ENCODE results near the gene MYH14. TPM values are rescaled to one million over a fixed set of nuclear protein-coding genes. Genes with fewer than 3 reads are reported as not detected.

Gene MYH14
- total and polyA plus RNA-seq, 10 of the 15 experiments (the other 5 are each of a cell fraction or from before 2014, with no cell fraction given), result 0.06 to 0.69 (median 0.15) TPM; not detected in 4

DNA sequence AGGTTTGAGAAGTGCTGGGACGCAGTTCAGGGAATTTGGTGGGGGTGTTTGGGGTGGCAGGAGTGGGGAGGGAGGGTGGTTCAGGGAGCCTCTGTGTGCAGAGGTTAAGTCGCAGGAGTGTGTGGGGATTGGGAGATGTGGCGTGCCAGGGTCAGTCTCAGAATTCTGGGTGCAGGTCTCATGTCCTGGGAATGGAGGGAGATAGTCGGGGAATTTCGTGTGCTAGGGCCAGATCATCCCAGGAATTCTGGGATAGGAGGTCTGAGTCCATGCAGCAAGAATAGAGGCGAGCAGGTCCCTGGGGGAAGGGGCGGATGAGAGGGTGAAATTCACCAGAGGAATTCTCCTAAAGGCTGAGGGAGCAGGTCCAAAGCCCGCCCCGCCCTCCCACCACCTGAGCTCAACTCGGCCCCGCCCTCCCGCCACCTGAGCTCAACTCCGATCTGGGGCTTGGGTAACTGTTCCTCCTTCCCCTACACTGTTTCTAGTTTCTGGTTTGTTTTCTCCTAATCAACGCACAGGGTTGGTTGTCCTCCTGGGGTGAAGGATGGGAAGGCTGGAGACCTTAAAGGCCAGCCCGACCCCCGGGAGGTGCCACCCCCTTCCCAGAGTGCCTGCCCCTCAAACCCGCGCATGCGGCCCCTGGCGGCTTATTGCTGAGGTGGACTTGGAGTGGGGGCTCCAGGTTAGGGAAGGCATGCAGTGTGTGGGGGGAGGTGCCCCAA is 110.6 kb downstream of the MYH14 start:
- RAD21 ChIA-PET (ENCODE audit: unreplicated experiment), result no interaction called here
- H3K4me2 ChIP-seq (ENCODE audit: control insufficient read depth, insufficient read depth), result no peak overlapping the region
- no peak for TF ChIP-seq TARDBP (IDR thresholded peaks at IDR 0.05; ENCODE audit: borderline replicate concordance)
- no peak for TF ChIP-seq PAX8 (IDR thresholded peaks at IDR 0.05)
- no peak for TF ChIP-seq CBX3 (IDR thresholded peaks at IDR 0.05; ENCODE audit: borderline replicate concordance, low read depth)
- no peak for TF ChIP-seq RAD21 (IDR thresholded peaks at IDR 0.05; ENCODE audit: insufficient read depth, low read depth, low read length)
- TF ChIP-seq TCF7 (IDR thresholded peaks at IDR 0.05; ENCODE audit: borderline replicate concordance), result no peak
- TF ChIP-seq GATAD2B (conservative IDR thresholded peaks at IDR 0.05; ENCODE audit: low read depth), result no peak
- TF ChIP-seq, protein P1, sequence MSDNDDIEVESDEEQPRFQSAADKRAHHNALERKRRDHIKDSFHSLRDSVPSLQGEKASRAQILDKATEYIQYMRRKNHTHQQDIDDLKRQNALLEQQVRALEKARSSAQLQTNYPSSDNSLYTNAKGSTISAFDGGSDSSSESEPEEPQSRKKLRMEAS (IDR thresholded peaks at IDR 0.05; ENCODE audit: low read depth, low read length), result no peak
- TF ChIP-seq HDGF (IDR thresholded peaks at IDR 0.05), result no peak
- no peak for TF ChIP-seq MXI1 (IDR thresholded peaks at IDR 0.05; ENCODE audit: low read depth, low read length)
- TF ChIP-seq CREB1 (IDR thresholded peaks at IDR 0.05; ENCODE audit: low read depth), result no peak
- no peak for TF ChIP-seq CHD1 (IDR thresholded peaks at IDR 0.05; ENCODE audit: low read depth, low read length)
- TF ChIP-seq POLR2AphosphoS5 (IDR thresholded peaks at IDR 0.05; ENCODE audit: low read length), result no peak
- TF ChIP-seq RB1 (IDR thresholded peaks at IDR 0.05; ENCODE audit: borderline replicate concordance), result no peak
- TF ChIP-seq JUND (IDR thresholded peaks at IDR 0.05; ENCODE audit: low read depth, low read length), result no peak
- TF ChIP-seq RFX5 (IDR thresholded peaks at IDR 0.05; ENCODE audit: low read depth, low read length), result no peak
- TF ChIP-seq IKZF1 (conservative IDR thresholded peaks at IDR 0.05), result no peak
- TF ChIP-seq, protein P2, sequence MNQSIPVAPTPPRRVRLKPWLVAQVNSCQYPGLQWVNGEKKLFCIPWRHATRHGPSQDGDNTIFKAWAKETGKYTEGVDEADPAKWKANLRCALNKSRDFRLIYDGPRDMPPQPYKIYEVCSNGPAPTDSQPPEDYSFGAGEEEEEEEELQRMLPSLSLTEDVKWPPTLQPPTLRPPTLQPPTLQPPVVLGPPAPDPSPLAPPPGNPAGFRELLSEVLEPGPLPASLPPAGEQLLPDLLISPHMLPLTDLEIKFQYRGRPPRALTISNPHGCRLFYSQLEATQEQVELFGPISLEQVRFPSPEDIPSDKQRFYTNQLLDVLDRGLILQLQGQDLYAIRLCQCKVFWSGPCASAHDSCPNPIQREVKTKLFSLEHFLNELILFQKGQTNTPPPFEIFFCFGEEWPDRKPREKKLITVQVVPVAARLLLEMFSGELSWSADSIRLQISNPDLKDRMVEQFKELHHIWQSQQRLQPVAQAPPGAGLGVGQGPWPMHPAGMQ (IDR thresholded peaks at IDR 0.05; ENCODE audit: borderline replicate concordance), result no peak
- TF ChIP-seq EP300 (IDR thresholded peaks at IDR 0.05; ENCODE audit: borderline replicate concordance in 1 of 2, control insufficient read depth in 1 of 2, low read depth in 2 of 2, low read length in 2 of 2), result no peak
- SMC1A ChIA-PET (ENCODE audit: uncharacterized antibody, unreplicated experiment), result no interaction called here
- H3K9me3 ChIP-seq (replicated peaks; ENCODE audit: control insufficient read depth, insufficient read depth, low read length), result no peaks in the 10 kb centered on the region
- CTCF ChIA-PET, result no interaction called here
- peaks cover 11 to 12% of the 10 kb centered on the region in 2 experiments for H3K27me3 ChIP-seq (replicated peaks in 1 of 2; ENCODE audit: control insufficient read depth in 2 of 2, insufficient read depth in 2 of 2, low read length in 1 of 2)
- in situ Hi-C loops (cut with MboI) (no loop called here), intact Hi-C loops (cut with micrococcal nuclease; ENCODE audit: unreplicated experiment) (no loop called here)
- no peaks in the 10 kb centered on the region for H3K79me2 ChIP-seq (ENCODE audit: control insufficient read depth, insufficient read depth, low read length)
- H3K27ac ChIP-seq (ENCODE audit: control insufficient read depth, insufficient read depth), result no peak overlapping the region
- H3K9ac ChIP-seq (ENCODE audit: control insufficient read depth, insufficient read depth, low read length), result no peak overlapping the region
- BruUV-seq (replicated peaks), result no TSS peak
- FAIRE-seq (no peak), DNase-seq (ENCODE audit: low read depth, low spot score) (no peak), ATAC-seq (no peak)
- POLR2A ChIA-PET, result interaction anchor here (0.6 kb wide), 2 partner anchors 17 to 77 kb away, joined by 3 read pairs; no protein-coding TSS in a partner anchor
- H3K4me1 ChIP-seq (ENCODE audit: control insufficient read depth, insufficient read depth, low read length), result no peaks in the 10 kb centered on the region
- no peaks in the 10 kb centered on the region for H3K36me3 ChIP-seq (ENCODE audit: control insufficient read depth in 2 of 2, insufficient read depth in 2 of 2, low read length in 1 of 2)
- 3% methylated on average over 19 of the region's 20 CpGs for WGBS (ENCODE audit: insufficient coverage, insufficient replicate concordance, low lambda C conversion rate, missing lambda C conversion rate)
- H2AFZ ChIP-seq (ENCODE audit: control insufficient read depth, low read depth, low read length), result no peak overlapping the region
- no peaks in the 10 kb centered on the region for H4K20me1 ChIP-seq (ENCODE audit: control insufficient read depth, insufficient read depth)
- H3K4me3 ChIP-seq, result no peak overlapping the region

Measured in GM12878 (cell line).